Fibroblast of villous mesenchyme (primary cell): Measurements from ENCODE around the gene NAMPT. TPM values are rescaled to one million over a fixed set of nuclear protein-coding genes. Genes with fewer than 3 reads are reported as not detected.
A peak's percentile ranks its signal among the peaks of the same experiment; 100 is the strongest.

Experiments
- DNase-seq: peaks from one replicate; pipeline ENCODE4 v3.0.0-alpha.2; 2010; ENCODE audit warnings: low read depth
- H3K4me3 ChIP-seq: 2 replicates; pipeline ENCODE4 v1.5.1; 2011; ENCODE audit warnings: low read depth, mild to moderate bottlenecking, low read length
- total RNA-seq: library from RNA; depleted of rRNA; stranded (reverse); fragments of >200 nt; gene quantifications from 2 replicates; pipeline ENCODE4 v1.2.3, GENCODE V29; 2012
- TF ChIP-seq, protein P1 (sequence below): IDR thresholded peaks from 2 replicates; pipeline ENCODE4 v1.5.1; 2012; ENCODE audit warnings: low read depth, mild to moderate bottlenecking, low read length; ENCODE audit not compliant: insufficient read depth

Gene NAMPT
- total RNA-seq, 1 donor: 180 TPM

DNA sequence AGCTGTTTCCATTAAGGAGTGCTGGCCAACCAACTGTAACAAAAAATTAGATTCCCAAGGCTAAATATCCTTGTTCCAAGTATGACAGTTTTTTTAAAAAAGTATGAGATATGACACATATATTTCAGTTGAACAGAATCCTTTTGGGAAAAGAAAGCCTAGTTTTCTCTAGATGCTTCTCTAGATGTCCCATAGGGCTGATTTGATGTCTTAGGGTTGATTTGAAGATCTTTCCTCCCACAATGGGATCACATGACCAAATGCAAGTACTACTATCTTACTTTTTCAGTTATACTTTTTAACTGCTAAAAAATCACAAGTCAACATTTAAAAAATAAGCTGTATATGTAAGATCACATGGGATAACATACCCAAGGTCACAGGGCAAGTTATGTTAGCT, 3.7 kb downstream of the NAMPT start:
- TF ChIP-seq, protein P1, sequence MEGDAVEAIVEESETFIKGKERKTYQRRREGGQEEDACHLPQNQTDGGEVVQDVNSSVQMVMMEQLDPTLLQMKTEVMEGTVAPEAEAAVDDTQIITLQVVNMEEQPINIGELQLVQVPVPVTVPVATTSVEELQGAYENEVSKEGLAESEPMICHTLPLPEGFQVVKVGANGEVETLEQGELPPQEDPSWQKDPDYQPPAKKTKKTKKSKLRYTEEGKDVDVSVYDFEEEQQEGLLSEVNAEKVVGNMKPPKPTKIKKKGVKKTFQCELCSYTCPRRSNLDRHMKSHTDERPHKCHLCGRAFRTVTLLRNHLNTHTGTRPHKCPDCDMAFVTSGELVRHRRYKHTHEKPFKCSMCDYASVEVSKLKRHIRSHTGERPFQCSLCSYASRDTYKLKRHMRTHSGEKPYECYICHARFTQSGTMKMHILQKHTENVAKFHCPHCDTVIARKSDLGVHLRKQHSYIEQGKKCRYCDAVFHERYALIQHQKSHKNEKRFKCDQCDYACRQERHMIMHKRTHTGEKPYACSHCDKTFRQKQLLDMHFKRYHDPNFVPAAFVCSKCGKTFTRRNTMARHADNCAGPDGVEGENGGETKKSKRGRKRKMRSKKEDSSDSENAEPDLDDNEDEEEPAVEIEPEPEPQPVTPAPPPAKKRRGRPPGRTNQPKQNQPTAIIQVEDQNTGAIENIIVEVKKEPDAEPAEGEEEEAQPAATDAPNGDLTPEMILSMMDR: no peak
- DNase-seq: no peak
- H3K4me3 ChIP-seq: no peak overlapping the region

DNA sequence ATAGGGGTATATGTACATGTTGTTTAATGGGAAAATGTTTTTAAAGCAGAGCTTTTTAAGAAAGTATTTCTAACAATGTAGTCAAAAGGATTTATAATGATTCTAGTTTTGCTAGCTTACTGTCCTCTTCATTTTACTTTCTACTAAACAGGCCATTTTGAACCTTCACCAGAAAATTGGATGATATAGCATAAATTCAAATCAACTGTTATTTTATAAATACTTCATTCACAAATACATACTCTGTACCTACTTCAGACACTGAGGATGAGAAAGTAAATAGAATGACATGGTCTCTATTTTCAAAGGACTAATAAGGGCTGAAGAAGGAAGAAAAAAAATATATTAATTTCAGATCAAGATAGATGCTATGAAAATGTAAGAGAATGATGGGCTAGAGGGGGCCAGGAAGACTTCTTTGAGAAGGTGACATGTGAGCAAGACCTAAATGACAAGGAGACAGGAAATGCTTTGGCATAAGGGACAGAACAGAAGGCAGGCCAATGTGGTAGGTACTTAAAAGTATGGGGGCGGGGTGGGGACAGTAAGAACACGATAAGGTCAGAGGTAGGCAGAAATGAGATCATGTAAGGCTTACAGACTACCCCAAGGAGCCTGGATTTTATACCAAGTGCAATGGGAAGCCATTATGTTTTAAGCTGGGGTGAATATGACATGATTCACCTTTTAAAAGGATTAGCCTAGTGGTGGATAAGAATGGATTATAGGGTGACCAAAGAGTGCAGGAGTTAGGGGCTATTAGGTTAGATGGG, 5.2 kb downstream of the NAMPT start:
- H3K4me3 ChIP-seq: no peak overlapping the region
- TF ChIP-seq, protein P1: no peak
- peak; percentile 1 for DNase-seq

DNA sequence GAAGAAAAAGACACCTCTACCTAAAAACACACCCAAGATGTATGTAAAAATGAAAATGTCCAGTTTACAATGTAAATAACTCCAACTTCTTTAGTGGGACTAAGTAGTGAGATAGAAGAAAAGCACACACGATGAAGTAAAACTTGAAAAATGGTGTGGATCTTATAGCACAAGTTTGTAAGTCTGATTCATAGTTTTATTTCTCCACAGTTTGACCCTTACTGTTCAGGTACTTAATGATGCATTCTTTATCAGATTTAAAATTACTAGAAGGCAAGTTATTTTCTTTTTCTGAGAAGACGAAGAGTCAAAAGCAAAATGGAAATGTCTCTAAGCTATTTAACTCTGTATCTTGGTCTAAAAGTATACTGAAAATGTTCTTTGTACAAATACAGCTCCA, 6.1 kb downstream of the NAMPT start:
- peak; percentile 20 for DNase-seq
- TF ChIP-seq, protein P1: no peak
- H3K4me3 ChIP-seq: no peak overlapping the region

DNA sequence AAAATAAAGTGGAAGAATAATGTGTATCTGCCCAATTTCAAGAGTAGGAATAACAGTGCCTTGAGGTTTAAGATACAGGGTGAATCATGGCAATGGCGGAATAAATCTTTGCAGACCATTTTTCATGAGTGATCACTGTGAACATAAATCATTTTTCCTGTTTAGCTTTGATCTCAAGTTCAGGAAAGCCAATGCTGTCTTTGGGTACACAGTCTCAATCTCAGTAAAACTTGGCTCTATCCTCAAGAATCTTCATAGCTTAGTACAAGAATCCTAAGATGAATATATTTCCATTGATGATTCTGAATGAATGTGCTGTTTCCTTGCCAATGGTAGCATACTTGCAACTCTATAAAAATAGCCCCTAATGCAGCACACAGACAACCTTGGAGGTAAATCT, 6.8 kb downstream of the NAMPT start:
- DNase-seq: peak; percentile 29
- TF ChIP-seq, protein P1: no peak
- H3K4me3 ChIP-seq: no peak overlapping the region

DNA sequence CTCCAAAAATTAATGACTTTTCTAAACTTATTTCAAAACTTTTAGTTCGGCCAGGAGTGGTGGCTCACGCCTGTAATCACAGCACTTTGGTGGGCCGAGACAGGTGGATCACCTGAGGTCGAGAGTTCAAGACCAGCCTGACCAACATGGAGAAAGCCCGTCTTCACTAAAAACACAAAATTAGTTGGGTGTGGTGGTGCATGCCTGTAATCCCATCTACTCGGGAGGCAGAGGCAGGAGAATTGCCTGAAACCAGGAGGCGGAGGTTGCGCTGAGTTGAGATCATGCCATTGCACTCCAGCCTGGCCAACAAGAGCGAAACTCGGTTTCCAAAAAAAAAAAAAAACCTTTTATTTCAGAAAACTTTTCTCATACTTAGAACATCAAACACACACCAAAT, 8.3 kb downstream of the NAMPT start:
- TF ChIP-seq, protein P1: no peak
- DNase-seq: peak; percentile 1
- H3K4me3 ChIP-seq: no peak overlapping the region

DNA sequence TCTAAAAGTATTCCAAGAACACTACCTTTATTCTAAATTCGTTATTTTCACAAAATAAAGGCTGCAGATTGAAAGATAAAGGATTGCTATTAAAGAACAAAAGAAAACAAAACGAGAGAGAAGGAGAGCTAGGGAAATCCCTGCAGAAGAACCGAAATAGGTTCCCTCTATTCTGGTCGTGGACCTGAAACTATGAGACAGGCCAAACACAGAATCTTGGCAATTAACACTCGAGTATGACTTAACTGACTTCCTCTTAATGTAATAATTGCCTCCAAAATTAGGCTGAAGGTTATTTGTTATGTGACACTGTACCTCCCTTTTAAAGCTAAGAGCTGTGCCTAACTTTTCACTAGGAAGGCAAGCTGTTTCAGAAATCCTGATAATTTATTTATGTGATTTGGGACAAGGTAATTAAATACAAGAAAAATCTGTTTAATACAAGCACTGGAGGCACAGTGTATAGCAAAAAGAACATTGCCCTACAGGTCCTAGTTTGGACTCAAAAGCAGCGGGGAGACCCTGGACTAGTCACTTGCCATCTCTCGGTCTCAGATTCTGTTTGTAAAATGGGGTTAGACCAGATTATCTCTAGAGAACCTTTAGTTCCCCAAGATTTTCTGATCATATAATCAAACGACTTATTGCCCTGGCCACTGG, 11.6 kb downstream of the NAMPT start:
- no peak for DNase-seq
- no peak overlapping the region for H3K4me3 ChIP-seq
- TF ChIP-seq, protein P1: no peak
